ENCODE results near the gene TMEM50B.
"Not testable (repeated sequence)": the region's sequence is repeated elsewhere in the genome, so short reads cannot be mapped to it uniquely, and the experiment has no call there.

GRCh38 chr21:33469183-33469582 is 10.6 kb downstream of the TMEM50B start:
- TF ChIP-seq CTCF (conservative IDR thresholded peaks at IDR 0.05 in 1 of 2, IDR thresholded peaks at IDR 0.05 in 1 of 2; ENCODE audit: low read depth in 1 of 2, low read length in 2 of 2); EZH2 (IDR thresholded peaks at IDR 0.05; ENCODE audit: low read length, missing control alignments): not testable (repeated sequence)

All from fibroblast of lung (primary cell).